ENCODE measurements around the gene MRPL4. TPM values are rescaled to one million over a fixed set of nuclear protein-coding genes. Genes with fewer than 3 reads are reported as not detected.

MRPL4 gene
- total and polyA plus RNA-seq, 2 experiments from 2014 or later = 40.1 to 51.4 TPM

DNA sequence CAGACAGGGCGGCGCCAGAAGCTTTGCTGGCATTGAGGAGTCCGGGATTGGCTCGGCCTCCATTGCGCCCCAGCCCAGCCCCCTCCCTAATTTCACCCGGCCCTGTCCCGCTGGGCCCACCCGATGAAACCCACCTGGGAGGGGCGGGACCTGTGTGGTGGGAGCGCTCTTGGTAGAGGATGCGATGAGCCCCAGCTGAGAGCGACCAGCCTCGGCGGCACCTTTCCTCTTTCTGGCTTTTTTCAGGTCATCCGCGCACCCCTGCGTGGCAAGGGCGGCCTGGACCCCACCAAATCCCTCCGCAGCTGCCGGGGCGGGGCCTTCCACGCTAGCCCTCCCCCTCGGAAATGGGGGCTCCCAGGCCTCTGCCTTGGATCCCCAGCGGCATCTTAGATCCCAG lies 57.4 kb downstream of the MRPL4 start, which contains the start of gene ZGLP1:
Gene ZGLP1 (minus strand): TSS at position 393 of the 400 bp plus-strand sequence.
- Histone ChIP-seq H3K4me1 (ENCODE audit: insufficient read depth) (no peaks in the 10 kb centered on the region), H3K4me2 (no peak within 1 kb of the TSS), H2AFZ (no peak within 1 kb of the TSS), H3K27ac (no peak within 1 kb of the TSS), H3K27me3 (no peaks in the 10 kb centered on the region), H3K36me3 (replicated peaks; ENCODE audit: insufficient read depth, low read depth) (no peaks in the 10 kb centered on the region), H3K9me3 (ENCODE audit: low read depth) (no peaks in the 10 kb centered on the region), H3K79me2 (peaks cover 2% of the 10 kb centered on the region), H3K9me2 (replicated peaks; ENCODE audit: insufficient read depth) (no peaks in the 10 kb centered on the region), H3K4me3 (no peak within 1 kb of the TSS), H4K20me1 (ENCODE audit: insufficient read depth, poor library complexity, severe bottlenecking) (no peaks in the 10 kb centered on the region)
- WGBS (ENCODE audit: low lambda C conversion rate, missing lambda C conversion rate) = 96% methylated on average over 22 of the region's 24 CpGs
- TF ChIP-seq EZH2 (IDR thresholded peaks at IDR 0.05; ENCODE audit: borderline replicate concordance) (no peak), EZH2phosphoT487 (IDR thresholded peaks at IDR 0.05; ENCODE audit: low read depth, severe bottlenecking, unreplicated experiment) (no peak)
- TF ChIP-seq, protein P1, sequence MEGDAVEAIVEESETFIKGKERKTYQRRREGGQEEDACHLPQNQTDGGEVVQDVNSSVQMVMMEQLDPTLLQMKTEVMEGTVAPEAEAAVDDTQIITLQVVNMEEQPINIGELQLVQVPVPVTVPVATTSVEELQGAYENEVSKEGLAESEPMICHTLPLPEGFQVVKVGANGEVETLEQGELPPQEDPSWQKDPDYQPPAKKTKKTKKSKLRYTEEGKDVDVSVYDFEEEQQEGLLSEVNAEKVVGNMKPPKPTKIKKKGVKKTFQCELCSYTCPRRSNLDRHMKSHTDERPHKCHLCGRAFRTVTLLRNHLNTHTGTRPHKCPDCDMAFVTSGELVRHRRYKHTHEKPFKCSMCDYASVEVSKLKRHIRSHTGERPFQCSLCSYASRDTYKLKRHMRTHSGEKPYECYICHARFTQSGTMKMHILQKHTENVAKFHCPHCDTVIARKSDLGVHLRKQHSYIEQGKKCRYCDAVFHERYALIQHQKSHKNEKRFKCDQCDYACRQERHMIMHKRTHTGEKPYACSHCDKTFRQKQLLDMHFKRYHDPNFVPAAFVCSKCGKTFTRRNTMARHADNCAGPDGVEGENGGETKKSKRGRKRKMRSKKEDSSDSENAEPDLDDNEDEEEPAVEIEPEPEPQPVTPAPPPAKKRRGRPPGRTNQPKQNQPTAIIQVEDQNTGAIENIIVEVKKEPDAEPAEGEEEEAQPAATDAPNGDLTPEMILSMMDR (IDR thresholded peaks at IDR 0.05; ENCODE audit: poor library complexity) = no peak
- no peak for DNase-seq (ENCODE audit: low spot score)

Small RNAs within 50 kb of the gene (microRNA-seq; reads per million reads assigned to microRNA genes)
- gene MIR4322 = not detected

Small RNAs within 50 kb of the gene (small RNA-seq; reads per million reads assigned to genes)
- gene AC011511.1 (not detected), gene MIR4322 (not detected)

Other genes with a start within 250 kb of the MRPL4 start
- gene COL5A3, start 241.7 kb upstream of the MRPL4 start, total RNA-seq = 1.9 and 2.0 TPM in 2 replicates
- 0.78 and 2.1 TPM in 2 replicates for gene COL5A3, start 241.7 kb upstream of the MRPL4 start, polyA plus RNA-seq
- not detected in 2 replicates for gene RDH8, start 238.7 kb upstream of the MRPL4 start, total RNA-seq
- gene RDH8, start 238.7 kb upstream of the MRPL4 start, polyA plus RNA-seq = not detected in 2 replicates
- 26.0 and 28.7 TPM in 2 replicates for gene SHFL, start 165.9 kb upstream of the MRPL4 start, total RNA-seq
- gene SHFL, start 165.9 kb upstream of the MRPL4 start, polyA plus RNA-seq = 48.7 and 50.9 TPM in 2 replicates
- 3.9 and 5.9 TPM in 2 replicates for gene ANGPTL6, start 149.5 kb upstream of the MRPL4 start, total RNA-seq
- gene ANGPTL6, start 149.5 kb upstream of the MRPL4 start, polyA plus RNA-seq = 4.7 and 5.5 TPM in 2 replicates
- gene PPAN, start 145.9 kb upstream of the MRPL4 start, total RNA-seq = 15.0 and 15.5 TPM in 2 replicates
- 26.0 and 41.9 TPM in 2 replicates for gene PPAN, start 145.9 kb upstream of the MRPL4 start, polyA plus RNA-seq
- 2.7 and 3.8 TPM in 2 replicates for gene P2RY11, start 140.5 kb upstream of the MRPL4 start, total RNA-seq
- gene P2RY11, start 140.5 kb upstream of the MRPL4 start, polyA plus RNA-seq = 6.1 TPM in 2 replicates
- 138 and 169 TPM in 2 replicates for gene EIF3G, start 132.3 kb upstream of the MRPL4 start, total RNA-seq
- 134 and 157 TPM in 2 replicates for gene EIF3G, start 132.3 kb upstream of the MRPL4 start, polyA plus RNA-seq
- 35.2 and 55.2 TPM in 2 replicates for gene DNMT1, start 57.3 kb upstream of the MRPL4 start, total RNA-seq
- 62.3 and 63.5 TPM in 2 replicates for gene DNMT1, start 57.3 kb upstream of the MRPL4 start, polyA plus RNA-seq
- gene S1PR2, start 20.9 kb upstream of the MRPL4 start, total RNA-seq = 14.9 and 16.1 TPM in 2 replicates
- 8.6 and 11.4 TPM in 2 replicates for gene S1PR2, start 20.9 kb upstream of the MRPL4 start, polyA plus RNA-seq
- 19.9 and 25.6 TPM in 2 replicates for gene ICAM1, start 18.9 kb downstream of the MRPL4 start, total RNA-seq
- gene ICAM1, start 18.9 kb downstream of the MRPL4 start, polyA plus RNA-seq = 19.6 and 25.2 TPM in 2 replicates
- 4.5 and 7.9 TPM in 2 replicates for gene ICAM4, start 34.7 kb downstream of the MRPL4 start, total RNA-seq
- 1.6 and 5.6 TPM in 2 replicates for gene ICAM4, start 34.7 kb downstream of the MRPL4 start, polyA plus RNA-seq
- 0.23 and 0.92 TPM in 2 replicates for gene ICAM5, start 37.7 kb downstream of the MRPL4 start, total RNA-seq
- gene ICAM5, start 37.7 kb downstream of the MRPL4 start, polyA plus RNA-seq = 0.57 and 3.3 TPM in 2 replicates
- 2.6 and 5.8 TPM in 2 replicates for gene ZGLP1, start 57.6 kb downstream of the MRPL4 start, total RNA-seq
- gene ZGLP1, start 57.6 kb downstream of the MRPL4 start, polyA plus RNA-seq = 10.3 TPM in 2 replicates
- gene FDX2, start 63.8 kb downstream of the MRPL4 start, total RNA-seq = 16.9 and 24.9 TPM in 2 replicates
- gene FDX2, start 63.8 kb downstream of the MRPL4 start, polyA plus RNA-seq = 45.1 and 49.3 TPM in 2 replicates
- 11.7 and 16.4 TPM in 2 replicates for gene RAVER1, start 81.3 kb downstream of the MRPL4 start, total RNA-seq
- 35.5 and 42.0 TPM in 2 replicates for gene RAVER1, start 81.3 kb downstream of the MRPL4 start, polyA plus RNA-seq
- 5.2 and 5.3 TPM in 2 replicates for gene ICAM3, start 87.4 kb downstream of the MRPL4 start, total RNA-seq
- gene ICAM3, start 87.4 kb downstream of the MRPL4 start, polyA plus RNA-seq = 11.7 and 16.8 TPM in 2 replicates
- 52.4 and 63.6 TPM in 2 replicates for gene TYK2, start 128.4 kb downstream of the MRPL4 start, total RNA-seq
- gene TYK2, start 128.4 kb downstream of the MRPL4 start, polyA plus RNA-seq = 94.3 and 108 TPM in 2 replicates
- gene CDC37, start 151.3 kb downstream of the MRPL4 start, total RNA-seq = 124 and 144 TPM in 2 replicates
- gene CDC37, start 151.3 kb downstream of the MRPL4 start, polyA plus RNA-seq = 196 and 224 TPM in 2 replicates
- gene PDE4A, start 168.3 kb downstream of the MRPL4 start, total RNA-seq = 1.3 and 2.8 TPM in 2 replicates
- gene PDE4A, start 168.3 kb downstream of the MRPL4 start, polyA plus RNA-seq = 4.3 and 5.8 TPM in 2 replicates

All from hepatocyte (in vitro differentiated cells).